ENCODE data around the gene EED.

Gene EED

GRCh38 chr11:86244522-86245368 is at the start of gene EED:
Gene EED, plus strand, starts transcription at chr11:86244753. Its CDS starts 477 bp downstream, at chr11:86245230.
- DNase-seq = peak; percentile 96

- DNase-seq = no peak
These were observed 49.6 kb upstream of the EED start for GRCh38 chr11:86194998-86195397.

- no peak for DNase-seq
These were observed 48.4 kb upstream of the EED start for GRCh38 chr11:86196085-86196696.

GRCh38 chr11:86196913-86197312 is 47.6 kb upstream of the EED start:
- no peak for DNase-seq

- DNase-seq = no peak
These were observed 47.1 kb upstream of the EED start for GRCh38 chr11:86197448-86197847.

GRCh38 chr11:86198139-86198538 is 46.4 kb upstream of the EED start:
- DNase-seq = no peak

GRCh38 chr11:86199354-86199753 is 45.2 kb upstream of the EED start:
- no peak for DNase-seq

- DNase-seq = no peak
These were observed 43.1 kb upstream of the EED start for GRCh38 chr11:86201371-86201884.

- no peak for DNase-seq
These were observed 42.6 kb upstream of the EED start for GRCh38 chr11:86202013-86202336.

- no peak for DNase-seq
These were observed 40.2 kb upstream of the EED start for GRCh38 chr11:86204356-86204755.

GRCh38 chr11:86205421-86206336 is 38.9 kb upstream of the EED start:
- no peak for DNase-seq

- no peak for DNase-seq
These were observed 38.2 kb upstream of the EED start for GRCh38 chr11:86206337-86206695.

GRCh38 chr11:86207413-86207812 is 37.1 kb upstream of the EED start:
- DNase-seq = no peak

- DNase-seq = no peak
These were observed 36.0 kb upstream of the EED start for GRCh38 chr11:86208572-86208971.

- DNase-seq = no peak
These were observed 34.5 kb upstream of the EED start for GRCh38 chr11:86209806-86210657.

- no peak for DNase-seq
These were observed 33.7 kb upstream of the EED start for GRCh38 chr11:86210898-86211297.

- DNase-seq = peak; percentile 18
These were observed 32.9 kb upstream of the EED start for GRCh38 chr11:86211619-86212018.

- no peak for DNase-seq
These were observed 32.4 kb upstream of the EED start for GRCh38 chr11:86212019-86212611.

GRCh38 chr11:86214710-86215109 is 29.8 kb upstream of the EED start:
- DNase-seq = no peak

GRCh38 chr11:86218125-86219084 is 26.1 kb upstream of the EED start:
- peak; percentile 41 for DNase-seq
